SIG-M5 treated with dmso at 0.1 percent for 504 hours (cell line): ENCODE data around the gene SF1.
A peak's percentile ranks its signal among the peaks of the same experiment; 100 is the strongest.
"Not testable (repeated sequence)": the region's sequence is repeated elsewhere in the genome, so short reads cannot be mapped to it uniquely, and the experiment has no call there.

Experiments used
- DNase-seq: peaks from one replicate; lab custom pipeline; 2025; ENCODE audit not compliant: unreplicated experiment; lab: John Stamatoyannopoulos, UW

The SF1 gene, protein sequence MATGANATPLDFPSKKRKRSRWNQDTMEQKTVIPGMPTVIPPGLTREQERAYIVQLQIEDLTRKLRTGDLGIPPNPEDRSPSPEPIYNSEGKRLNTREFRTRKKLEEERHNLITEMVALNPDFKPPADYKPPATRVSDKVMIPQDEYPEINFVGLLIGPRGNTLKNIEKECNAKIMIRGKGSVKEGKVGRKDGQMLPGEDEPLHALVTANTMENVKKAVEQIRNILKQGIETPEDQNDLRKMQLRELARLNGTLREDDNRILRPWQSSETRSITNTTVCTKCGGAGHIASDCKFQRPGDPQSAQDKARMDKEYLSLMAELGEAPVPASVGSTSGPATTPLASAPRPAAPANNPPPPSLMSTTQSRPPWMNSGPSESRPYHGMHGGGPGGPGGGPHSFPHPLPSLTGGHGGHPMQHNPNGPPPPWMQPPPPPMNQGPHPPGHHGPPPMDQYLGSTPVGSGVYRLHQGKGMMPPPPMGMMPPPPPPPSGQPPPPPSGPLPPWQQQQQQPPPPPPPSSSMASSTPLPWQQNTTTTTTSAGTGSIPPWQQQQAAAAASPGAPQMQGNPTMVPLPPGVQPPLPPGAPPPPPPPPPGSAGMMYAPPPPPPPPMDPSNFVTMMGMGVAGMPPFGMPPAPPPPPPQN

GRCh38 chr11:64778473-64779298 is at the start of gene SF1:
SF1 (minus strand) TSS chr11:64778542; CDS start chr11:64778392, 150 bp downstream.
- DNase-seq, result peak; percentile 99

- DNase-seq, result no peak
Observed at GRCh38 chr11:64827451-64827839, 49.1 kb upstream of the SF1 start.

DNA sequence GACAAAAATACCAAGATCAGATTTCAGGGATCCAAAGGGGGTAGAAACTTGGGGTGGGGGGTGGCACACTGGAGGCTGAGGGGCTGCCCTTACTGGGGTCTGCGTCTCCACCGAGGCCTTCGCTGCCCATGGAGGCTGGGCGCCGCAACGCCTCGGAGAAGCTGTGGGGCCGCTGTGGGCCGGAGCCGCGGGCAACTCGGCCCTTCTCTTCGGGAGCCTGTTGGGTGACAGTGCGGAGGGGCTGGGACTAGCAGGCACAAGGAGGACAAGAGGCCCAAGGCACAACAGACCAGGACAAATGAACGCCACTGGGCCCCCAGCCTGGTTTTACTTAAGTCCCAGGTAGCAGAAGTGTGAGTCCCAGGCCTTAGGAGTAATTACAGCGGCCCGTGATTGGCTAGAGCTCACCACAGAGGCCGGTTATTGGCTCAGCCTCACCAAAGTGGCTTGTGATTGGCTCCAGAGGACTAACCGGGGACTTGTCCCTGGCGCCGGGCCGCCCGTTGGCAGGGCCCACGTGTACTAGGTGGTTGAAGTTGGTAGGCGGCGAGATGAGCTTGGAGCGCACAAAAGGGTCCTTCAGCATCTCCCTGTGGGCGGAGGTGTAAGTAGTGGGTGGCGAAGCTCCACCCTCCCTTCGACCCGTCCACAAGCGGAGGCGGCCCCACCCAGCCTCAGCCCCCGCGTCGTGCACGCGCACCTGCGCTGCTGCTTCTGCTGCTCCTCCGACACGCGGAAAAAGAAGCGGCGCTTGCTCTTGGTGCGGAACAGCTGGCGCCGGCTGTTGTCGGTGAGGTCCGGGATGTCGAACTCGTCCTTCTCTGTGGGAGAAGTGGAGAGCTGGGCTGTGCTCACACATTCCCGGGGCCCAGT is 48.5 kb upstream of the SF1 start:
- DNase-seq, result no peak

- no peak for DNase-seq
Observed at GRCh38 chr11:64826062-64826461, 47.7 kb upstream of the SF1 start.

GRCh38 chr11:64823568-64824119 is 45.3 kb upstream of the SF1 start:
- no peak for DNase-seq

DNA sequence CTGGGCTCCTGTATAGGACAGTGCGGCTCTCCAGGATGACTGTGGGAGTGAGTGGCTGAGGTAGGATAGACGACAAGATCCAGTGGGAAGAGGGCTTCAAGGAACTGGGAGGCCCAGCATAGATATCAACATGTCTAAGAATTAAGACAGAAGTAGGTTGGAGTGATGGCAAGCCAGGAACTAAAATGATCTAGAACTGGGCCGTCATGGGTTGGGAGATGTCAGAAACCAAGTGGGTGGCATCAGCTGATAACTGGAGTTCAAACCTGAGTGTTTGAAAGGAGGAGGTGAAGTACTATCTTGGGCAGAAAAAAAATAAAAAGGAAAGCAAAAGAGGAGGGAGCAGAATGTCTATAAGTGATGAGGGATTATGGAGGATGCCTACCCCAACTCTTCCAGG is 39.1 kb upstream of the SF1 start:
- no peak for DNase-seq

DNA sequence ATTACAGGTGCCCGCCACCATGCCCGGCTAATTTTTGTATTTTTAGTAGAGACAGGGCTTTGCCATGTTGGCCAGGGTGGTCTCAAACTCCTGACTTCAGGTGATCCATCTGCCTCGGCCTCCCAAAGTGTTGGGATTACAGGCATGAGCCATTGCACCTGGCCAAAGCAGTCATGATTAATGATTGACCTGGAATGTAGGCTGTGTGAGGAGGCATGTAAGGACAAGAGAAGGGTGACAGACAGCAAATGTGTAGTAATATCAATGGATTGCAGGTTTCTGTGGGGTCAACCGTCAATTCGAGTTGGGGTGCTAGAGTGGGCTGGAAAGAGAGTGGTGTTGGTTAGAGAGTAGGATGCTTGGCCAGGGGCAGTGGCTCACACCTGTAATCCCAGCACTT is 37.1 kb upstream of the SF1 start:
- not testable (repeated sequence) for DNase-seq

GRCh38 chr11:64814712-64815187 is 36.4 kb upstream of the SF1 start:
- no peak for DNase-seq

DNA sequence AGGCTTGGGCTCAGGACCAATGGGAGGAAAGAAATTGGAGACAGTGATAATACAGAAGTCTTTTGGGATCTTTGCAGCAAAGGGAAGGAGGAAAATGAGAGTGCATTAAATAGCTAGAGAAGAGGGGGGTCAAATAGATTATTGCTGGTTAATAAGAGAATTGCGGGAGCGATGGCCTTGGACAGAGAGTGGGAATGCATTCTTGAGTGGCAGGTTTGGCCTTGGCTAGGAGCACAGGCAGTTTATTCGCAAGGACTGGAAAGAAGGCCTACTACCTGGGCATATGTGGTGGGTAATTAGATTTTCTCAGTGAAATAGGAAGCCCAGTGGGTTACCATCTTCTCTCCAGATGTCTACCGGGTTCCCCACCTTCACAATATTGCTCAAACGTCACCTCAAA is 35.5 kb upstream of the SF1 start:
- DNase-seq, result no peak

DNA sequence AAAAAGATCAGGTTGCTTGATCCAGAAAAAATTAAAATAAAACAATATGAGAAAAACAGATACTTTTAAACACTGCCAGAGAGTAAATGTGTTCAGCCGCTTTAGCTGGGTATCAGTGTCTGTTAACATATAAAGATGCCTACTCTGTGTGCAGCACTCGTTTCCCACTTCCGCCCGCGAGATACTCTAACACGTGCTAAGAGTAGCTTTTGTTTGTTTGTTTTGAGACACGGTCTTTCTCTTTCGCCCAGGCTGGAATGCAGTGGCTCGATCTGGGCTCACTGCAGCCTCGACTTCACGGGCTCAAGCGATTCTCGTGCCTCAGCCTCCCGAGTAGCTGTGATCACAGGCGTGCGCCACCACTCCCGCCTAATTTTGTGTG is 32.5 kb upstream of the SF1 start:
- DNase-seq, result no peak

GRCh38 chr11:64810271-64810890 is 32.0 kb upstream of the SF1 start, which contains the start of gene MEN1:
MEN1 (minus strand) TSS chr11:64810551; CDS start chr11:64810109, 442 bp downstream.
- DNase-seq, result peak; percentile 95

DNA sequence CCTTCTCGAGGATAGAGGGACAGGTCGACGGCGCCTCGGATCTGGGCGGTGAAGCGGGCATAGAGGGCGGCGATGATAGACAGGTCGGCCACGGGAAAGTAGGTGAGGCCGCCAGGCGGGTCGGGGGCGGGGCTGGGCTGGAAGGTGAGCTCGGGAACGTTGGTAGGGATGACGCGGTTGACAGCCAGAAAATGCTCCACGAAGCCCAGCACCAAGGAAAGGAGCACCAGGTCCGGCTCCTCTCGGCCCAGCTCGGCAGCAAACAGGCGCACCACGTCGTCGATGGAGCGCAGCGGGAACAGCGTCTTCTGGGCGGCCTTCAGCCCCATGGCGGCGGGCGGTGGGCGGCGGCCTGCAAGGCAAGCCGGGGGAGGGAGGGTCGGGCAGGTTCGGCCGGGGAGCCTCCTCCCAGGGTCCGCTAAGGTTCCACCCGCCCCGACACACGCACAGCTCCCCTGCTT is 31.5 kb upstream of the SF1 start:
- no peak for DNase-seq

GRCh38 chr11:64805481-64805880 is 27.1 kb upstream of the SF1 start:
- no peak for DNase-seq

GRCh38 chr11:64804346-64805210 is 26.2 kb upstream of the SF1 start:
- peak; percentile 19 for DNase-seq

GRCh38 chr11:64803846-64804345 is 25.6 kb upstream of the SF1 start:
- DNase-seq, result no peak

DNA sequence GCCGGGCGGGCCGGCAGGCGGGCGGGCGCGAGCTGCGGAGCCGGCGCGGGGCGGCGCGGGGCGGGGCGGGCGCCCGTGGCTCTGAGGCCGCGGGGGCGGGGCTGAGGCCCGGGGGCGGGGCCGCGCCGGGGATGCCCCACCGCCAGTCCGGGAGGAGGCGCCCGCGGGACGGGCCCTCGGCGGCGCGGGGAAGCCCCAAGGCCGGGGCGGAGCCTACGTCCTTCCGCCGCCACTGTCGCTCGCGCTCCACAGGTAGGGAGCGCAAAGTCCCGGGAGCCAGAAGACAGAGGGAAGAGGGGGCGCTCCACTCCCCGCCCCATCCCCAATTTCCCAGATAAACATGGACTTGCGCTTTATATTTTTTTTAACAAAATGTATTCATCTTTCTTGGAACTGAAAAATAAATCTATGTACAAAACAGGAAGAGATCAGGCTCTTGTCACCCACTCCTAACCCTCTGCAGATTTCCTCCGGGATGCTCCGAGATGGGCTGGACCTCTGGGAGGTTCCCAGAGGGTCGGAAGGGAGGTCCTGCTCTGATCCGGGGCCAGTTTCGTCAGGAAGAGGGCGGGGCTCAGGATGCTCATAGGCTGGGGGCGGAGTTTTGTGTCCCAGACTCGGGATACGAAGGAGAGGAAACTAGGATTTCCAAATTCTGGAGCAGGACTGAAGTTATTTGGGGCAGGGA is 25.0 kb upstream of the SF1 start, which contains the start of gene MAP4K2:
TSS of gene MAP4K2 (minus strand) at position 57 of the 688 bp plus-strand sequence. CDS start 65 bp downstream, outside the sequence.
- DNase-seq, result peak; percentile 44

DNA sequence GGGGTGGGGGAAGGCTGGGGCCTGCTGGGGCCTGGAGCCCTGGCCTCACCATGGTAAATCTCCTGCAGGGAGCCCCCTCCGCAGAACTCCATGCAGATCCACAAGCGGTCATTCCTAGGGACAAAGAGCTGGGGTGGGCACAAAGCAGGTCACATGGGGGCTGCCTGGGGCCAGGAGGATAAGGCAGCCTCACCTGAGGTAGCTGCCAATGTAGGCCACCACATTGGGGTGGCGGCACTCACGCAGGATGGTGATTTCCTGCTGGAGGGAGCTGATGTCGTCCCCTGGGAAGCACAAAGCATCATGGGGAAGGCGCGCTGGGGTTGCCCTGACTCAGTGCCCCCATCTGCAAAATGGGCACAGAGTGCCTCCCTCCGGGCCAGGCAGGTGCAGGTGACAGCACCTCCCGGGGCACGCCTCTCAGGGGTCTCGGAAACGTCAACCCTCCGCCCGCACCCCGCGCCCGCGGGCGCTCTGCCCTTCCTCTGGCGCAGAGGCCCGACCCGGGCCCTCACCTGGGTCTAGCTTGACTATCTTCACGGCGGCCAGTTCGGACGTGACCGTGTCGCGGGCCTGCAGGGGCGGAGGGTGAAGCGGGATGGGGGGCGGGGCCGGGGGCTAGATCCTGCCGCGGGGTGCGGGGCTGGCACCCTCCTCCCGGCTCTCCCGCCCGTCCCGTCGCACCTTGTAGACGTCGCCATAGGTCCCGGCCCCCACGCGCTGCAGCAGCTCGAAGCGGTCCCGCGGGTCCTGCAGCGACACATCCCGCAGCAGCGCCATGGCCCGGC is 24.2 kb upstream of the SF1 start:
- no peak for DNase-seq
